BLaER1 treated with 17β-estradiol and CSF1 and Interleukin-3, amounts not matched to agents 10 nM and 100 nM (cell line): ENCODE results near the gene LCK.

Experiments
- H3K27ac ChIP-seq, 11 experiments: shearing (Covaris generic); formaldehyde crosslinking; 2 replicates each; pipeline ENCODE4 v1.8.1; 2022
- H3K27me3 ChIP-seq, 11 experiments: shearing (Covaris generic); formaldehyde crosslinking; 2 replicates each; pipeline ENCODE4 v1.8.1; 2022
- H3K36me3 ChIP-seq, 11 experiments: shearing (Covaris generic); formaldehyde crosslinking; 2 replicates each; pipeline ENCODE4 v1.8.1; 2022
- H3K4me1 ChIP-seq, 10 experiments: shearing (Covaris generic); formaldehyde crosslinking; 2 replicates each; pipeline ENCODE4 v1.8.1; 2022
- H3K4me2 ChIP-seq, 11 experiments: shearing (Covaris generic); formaldehyde crosslinking; 2 replicates each; pipeline ENCODE4 v1.8.1; 2022
- H3K4me3 ChIP-seq, 10 experiments: shearing (Covaris generic); formaldehyde crosslinking; 2 replicates each; pipeline ENCODE4 v1.8.1; 2022
- H3K9ac ChIP-seq, 11 experiments: shearing (Covaris generic); formaldehyde crosslinking; 2 replicates each; pipeline ENCODE4 v1.8.1; 2022
- H3K9me3 ChIP-seq, 11 experiments: shearing (Covaris generic); formaldehyde crosslinking; replicated peaks in 1 of 11; 2 replicates each; pipeline ENCODE4 v1.8.1; 2022
- H4K20me1 ChIP-seq, 11 experiments: shearing (Covaris generic); formaldehyde crosslinking; 2 replicates each; pipeline ENCODE4 v1.8.1; 2022
- Cebpa-rat ChIP-seq, 11 experiments: shearing (Covaris generic); IDR thresholded peaks; 2 replicates each; pipeline ENCODE4 v1.8.1; 2022

LCK gene

DNA sequence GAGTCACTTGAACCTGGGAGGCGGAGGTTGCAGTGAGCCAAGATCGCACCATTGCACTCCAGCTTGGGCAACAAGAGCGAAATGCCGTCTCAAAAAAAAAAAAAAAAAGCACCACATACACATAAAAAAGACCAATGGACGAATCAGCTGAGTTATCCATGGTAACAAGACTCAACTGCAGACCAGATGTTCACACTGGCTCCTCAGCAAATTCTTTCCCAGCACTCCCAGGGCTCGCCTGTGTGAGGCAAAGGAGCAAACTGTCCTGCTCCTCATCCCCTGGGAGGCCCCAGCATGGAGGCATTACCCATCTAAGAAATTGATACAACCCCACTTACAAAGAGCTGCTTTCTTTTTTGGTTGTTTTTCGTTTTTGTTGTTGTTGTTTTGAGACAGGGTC is 32.0 kb upstream of the LCK start:
- Histone ChIP-seq H3K9ac (no peak overlapping the region), H3K9me3 (no peaks in the 10 kb centered on the region), H4K20me1 (peaks cover 0 to 14% (median 1%) of the 10 kb centered on the region in 11 experiments; a peak in 7 of 22 replicates), H3K4me3 (no peak overlapping the region), H3K27me3 (no peaks in the 10 kb centered on the region), H3K36me3 (peaks cover 25 to 59% (median 30%) of the 10 kb centered on the region in 11 experiments), H3K4me2 (peak overlapping the region in 1 of 11 experiments; percentile 85; a peak in 1 of 22 replicates), H3K27ac (peak overlapping the region in 2 of 11 experiments; percentile 15 to 18; a peak in 2 of 22 replicates), H3K4me1 (peaks cover 36 to 59% (median 42%) of the 10 kb centered on the region in 10 experiments)
- TF ChIP-seq Cebpa-rat (IDR thresholded peaks at IDR 0.05): no peak

- H3K27ac ChIP-seq: peak overlapping the region; percentile 83 to 93 (median 90); a peak in 20 of 22 replicates
- TF ChIP-seq Cebpa-rat (IDR thresholded peaks at IDR 0.05): no peak
- H3K9ac ChIP-seq: peak overlapping the region; percentile 53 to 94 (median 91)
- peaks cover 33 to 61% (median 40%) of the 10 kb centered on the region in 11 experiments for H3K36me3 ChIP-seq
- peak overlapping the region; percentile 75 to 94 (median 82) for H3K4me3 ChIP-seq
- H3K4me2 ChIP-seq: peak overlapping the region; percentile 84 to 99 (median 94)
- no peaks in the 10 kb centered on the region for H3K27me3 ChIP-seq
- peaks cover 0 to 29% (median 5%) of the 10 kb centered on the region in 11 experiments; a peak in 8 of 22 replicates for H4K20me1 ChIP-seq
- no peaks in the 10 kb centered on the region for H3K9me3 ChIP-seq
- H3K4me1 ChIP-seq: peaks cover 40 to 54% (median 46%) of the 10 kb centered on the region in 10 experiments
Observed at GRCh38 chr1:32220746-32221580, 30.1 kb upstream of the LCK start.

DNA sequence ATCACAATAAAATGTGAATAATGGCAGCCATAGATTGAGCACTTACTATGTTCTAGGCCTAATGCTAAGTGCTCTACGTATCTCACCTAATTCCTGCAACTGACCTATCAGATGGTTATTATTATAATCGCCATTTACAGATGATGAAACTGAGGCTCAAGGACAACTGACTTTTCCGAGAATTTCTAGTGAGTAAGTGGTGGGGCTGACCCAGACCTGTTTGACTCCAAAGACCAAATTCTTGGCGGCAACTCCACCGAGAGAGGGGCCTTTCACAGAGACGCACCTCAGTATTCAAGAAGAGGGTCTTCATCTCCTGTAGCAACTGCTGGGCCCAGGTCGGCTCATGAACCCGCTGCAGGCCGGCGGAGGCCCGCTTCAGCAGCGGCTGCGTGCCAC is 29.5 kb upstream of the LCK start:
- peaks cover 34 to 61% (median 40%) of the 10 kb centered on the region in 11 experiments for H3K36me3 ChIP-seq
- H3K9ac ChIP-seq: peak overlapping the region; percentile 80 to 94 (median 92)
- peaks cover 40 to 48% (median 44%) of the 10 kb centered on the region in 10 experiments for H3K4me1 ChIP-seq
- TF ChIP-seq Cebpa-rat (IDR thresholded peaks at IDR 0.05): no peak
- H4K20me1 ChIP-seq: peaks cover 0 to 35% (median 7%) of the 10 kb centered on the region in 11 experiments; a peak in 9 of 22 replicates
- H3K27me3 ChIP-seq: no peaks in the 10 kb centered on the region
- H3K9me3 ChIP-seq: no peaks in the 10 kb centered on the region
- peak overlapping the region; percentile 75 to 94 (median 82) for H3K4me3 ChIP-seq
- peak overlapping the region; percentile 84 to 99 (median 94) for H3K4me2 ChIP-seq
- H3K27ac ChIP-seq: peak overlapping the region; percentile 83 to 93 (median 90); a peak in 21 of 22 replicates

- peaks cover 36 to 61% (median 40%) of the 10 kb centered on the region in 11 experiments for H3K36me3 ChIP-seq
- H4K20me1 ChIP-seq: peaks cover 0 to 41% (median 7%) of the 10 kb centered on the region in 11 experiments; a peak in 11 of 22 replicates
- H3K9ac ChIP-seq: peak within 1 kb of the TSS; percentile 80 to 94 (median 92)
- H3K4me1 ChIP-seq: peaks cover 36 to 47% (median 44%) of the 10 kb centered on the region in 10 experiments
- H3K4me3 ChIP-seq: peak within 1 kb of the TSS; percentile 75 to 94 (median 82)
- no peaks in the 10 kb centered on the region for H3K9me3 ChIP-seq
- H3K27me3 ChIP-seq: no peaks in the 10 kb centered on the region
- peak within 1 kb of the TSS; percentile 83 to 93 (median 90) for H3K27ac ChIP-seq
- no peak for TF ChIP-seq Cebpa-rat (IDR thresholded peaks at IDR 0.05)
- peak within 1 kb of the TSS; percentile 84 to 99 (median 94) for H3K4me2 ChIP-seq
Observed at GRCh38 chr1:32221980-32222755, 28.9 kb upstream of the LCK start, which contains the start of the genes EIF3I and TMEM234. EIF3I (plus strand) TSS chr1:32222407; CDS start chr1:32222442, 35 bp downstream. TMEM234 (minus strand) TSS chr1:32222353; CDS start chr1:32222322, 31 bp downstream.

- H4K20me1 ChIP-seq: peaks cover 0 to 55% (median 14%) of the 10 kb centered on the region in 11 experiments; a peak in 13 of 22 replicates
- TF ChIP-seq Cebpa-rat (IDR thresholded peaks at IDR 0.05): no peak
- peak overlapping the region in 6 of 11 experiments; percentile 83 to 93 (median 92); a peak in 8 of 22 replicates for H3K27ac ChIP-seq
- H3K4me1 ChIP-seq: peaks cover 36 to 47% (median 44%) of the 10 kb centered on the region in 10 experiments
- peak overlapping the region; percentile 80 to 94 (median 92); a peak in 21 of 22 replicates for H3K9ac ChIP-seq
- no peaks in the 10 kb centered on the region for H3K9me3 ChIP-seq
- H3K36me3 ChIP-seq: peaks cover 52 to 66% (median 53%) of the 10 kb centered on the region in 11 experiments
- no peaks in the 10 kb centered on the region for H3K27me3 ChIP-seq
- H3K4me3 ChIP-seq: peak overlapping the region in 9 of 10 experiments; percentile 75 to 94 (median 82); a peak in 15 of 20 replicates
- peak overlapping the region; percentile 84 to 99 (median 94) for H3K4me2 ChIP-seq
Observed at GRCh38 chr1:32223683-32224082, 27.4 kb upstream of the LCK start.

- Histone ChIP-seq H3K4me2 (peak overlapping the region; percentile 84 to 99 (median 94); a peak in 19 of 22 replicates), H3K36me3 (peaks cover 58 to 67% (median 59%) of the 10 kb centered on the region in 11 experiments), H3K4me3 (peak overlapping the region in 1 of 10 experiments; percentile 7; a peak in 1 of 20 replicates)
Observed at GRCh38 chr1:32224285-32224684, 26.8 kb upstream of the LCK start.

GRCh38 chr1:32228771-32229170 is 22.3 kb upstream of the LCK start:
- Histone ChIP-seq H4K20me1 (peaks cover 0 to 72% (median 21%) of the 10 kb centered on the region in 11 experiments; a peak in 14 of 22 replicates), H3K4me1 (peaks cover 4 to 11% (median 6%) of the 10 kb centered on the region in 10 experiments; a peak in 19 of 20 replicates), H3K27ac (no peak overlapping the region), H3K9ac (no peak overlapping the region), H3K27me3 (no peaks in the 10 kb centered on the region), H3K4me2 (no peak overlapping the region), H3K36me3 (peaks cover 83 to 100% (median 96%) of the 10 kb centered on the region in 11 experiments), H3K4me3 (no peak overlapping the region), H3K9me3 (no peaks in the 10 kb centered on the region)
- no peak for TF ChIP-seq Cebpa-rat (IDR thresholded peaks at IDR 0.05)

More at GRCh38 chr1:32224285-32224684, 26.8 kb upstream of the LCK start:
- peaks cover 0 to 60% (median 14%) of the 10 kb centered on the region in 11 experiments; a peak in 13 of 22 replicates for H4K20me1 ChIP-seq
- peaks cover 36 to 46% (median 41%) of the 10 kb centered on the region in 10 experiments for H3K4me1 ChIP-seq
- H3K9ac ChIP-seq: peak overlapping the region in 9 of 11 experiments; percentile 84 to 94 (median 92); a peak in 15 of 22 replicates
- H3K27me3 ChIP-seq: no peaks in the 10 kb centered on the region
- H3K9me3 ChIP-seq: no peaks in the 10 kb centered on the region
- H3K27ac ChIP-seq: peak overlapping the region in 2 of 11 experiments; percentile 92 to 93; a peak in 2 of 22 replicates
- no peak for TF ChIP-seq Cebpa-rat (IDR thresholded peaks at IDR 0.05)

- Histone ChIP-seq H3K4me3 (no peak overlapping the region), H4K20me1 (peaks cover 0 to 41% (median 13%) of the 10 kb centered on the region in 11 experiments; a peak in 12 of 22 replicates), H3K4me2 (no peak overlapping the region), H3K27me3 (no peaks in the 10 kb centered on the region), H3K4me1 (no peaks in the 10 kb centered on the region), H3K9me3 (no peaks in the 10 kb centered on the region), H3K27ac (no peak overlapping the region), H3K9ac (no peak overlapping the region; a peak in 1 of 22 replicates), H3K36me3 (peaks cover 52 to 92% (median 67%) of the 10 kb centered on the region in 11 experiments)
- TF ChIP-seq Cebpa-rat (IDR thresholded peaks at IDR 0.05): no peak
Observed at GRCh38 chr1:32231843-32232432, 19.1 kb upstream of the LCK start.
